Measurements from ENCODE around the gene PARP8.

GRCh38 chr5:50665091-50665490 lies 1.3 kb upstream of the PARP8 start:
- TF ChIP-seq POLR2AphosphoS5 (IDR thresholded peaks at IDR 0.05; ENCODE audit: low read depth, low read length), result no peak
- TF ChIP-seq TAF1 (IDR thresholded peaks at IDR 0.05; ENCODE audit: borderline replicate concordance, insufficient read depth, low read length), result no peak
